Measurements from ENCODE around the gene GADD45A. TPM values are rescaled to one million over a fixed set of nuclear protein-coding genes. Genes with fewer than 3 reads are reported as not detected.

GADD45A gene
- total RNA-seq, 1 experiment from 2014 or later, result 58.6 TPM

DNA sequence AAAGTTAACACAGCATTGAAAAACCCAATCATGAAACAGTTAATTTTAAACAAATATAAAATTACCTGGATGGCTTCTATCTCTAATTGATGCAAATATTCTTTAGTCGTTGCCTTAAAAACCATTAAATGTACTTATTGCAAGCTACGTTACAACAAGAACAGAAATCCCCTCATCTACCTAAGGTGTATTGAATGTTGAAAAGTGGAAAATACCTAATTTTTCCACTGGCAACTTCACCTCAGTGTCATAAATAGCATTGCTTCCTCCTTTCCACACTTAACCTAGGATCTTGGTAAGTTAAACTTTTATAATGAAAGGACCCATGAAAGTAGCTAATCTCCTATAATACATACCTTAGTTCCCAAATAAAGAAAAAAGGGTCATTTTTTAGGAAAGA lies 5.4 kb downstream of the GADD45A start:
- no peak overlapping the region for H3K4me3 ChIP-seq (ENCODE audit: low read depth, low read length)
- no peaks in the 10 kb centered on the region for H3K27me3 ChIP-seq (replicated peaks; ENCODE audit: control insufficient read depth, insufficient read depth, low read length)
- DNase-seq, result no peak
- no TSS peak for BruUV-seq (replicated peaks)
- ChIA-PET CTCF (no interaction called here), POLR2A (no interaction called here)
- no peaks in the 10 kb centered on the region for H3K27me3 Mint-ChIP-seq (ENCODE audit: insufficient read depth, unreplicated experiment)
- H3K36me3 ChIP-seq (ENCODE audit: control insufficient read depth, insufficient read depth, low read length), result peaks cover 1% of the 10 kb centered on the region
- H3K9me3 Mint-ChIP-seq (ENCODE audit: unreplicated experiment), result no peaks in the 10 kb centered on the region
- no peak overlapping the region for H3K27ac Mint-ChIP-seq (ENCODE audit: unreplicated experiment)
- intact Hi-C loops (cut with micrococcal nuclease; ENCODE audit: unreplicated experiment), result no loop called here
- H3K9me3 ChIP-seq, result no peaks in the 10 kb centered on the region
- TF ChIP-seq, protein P1, sequence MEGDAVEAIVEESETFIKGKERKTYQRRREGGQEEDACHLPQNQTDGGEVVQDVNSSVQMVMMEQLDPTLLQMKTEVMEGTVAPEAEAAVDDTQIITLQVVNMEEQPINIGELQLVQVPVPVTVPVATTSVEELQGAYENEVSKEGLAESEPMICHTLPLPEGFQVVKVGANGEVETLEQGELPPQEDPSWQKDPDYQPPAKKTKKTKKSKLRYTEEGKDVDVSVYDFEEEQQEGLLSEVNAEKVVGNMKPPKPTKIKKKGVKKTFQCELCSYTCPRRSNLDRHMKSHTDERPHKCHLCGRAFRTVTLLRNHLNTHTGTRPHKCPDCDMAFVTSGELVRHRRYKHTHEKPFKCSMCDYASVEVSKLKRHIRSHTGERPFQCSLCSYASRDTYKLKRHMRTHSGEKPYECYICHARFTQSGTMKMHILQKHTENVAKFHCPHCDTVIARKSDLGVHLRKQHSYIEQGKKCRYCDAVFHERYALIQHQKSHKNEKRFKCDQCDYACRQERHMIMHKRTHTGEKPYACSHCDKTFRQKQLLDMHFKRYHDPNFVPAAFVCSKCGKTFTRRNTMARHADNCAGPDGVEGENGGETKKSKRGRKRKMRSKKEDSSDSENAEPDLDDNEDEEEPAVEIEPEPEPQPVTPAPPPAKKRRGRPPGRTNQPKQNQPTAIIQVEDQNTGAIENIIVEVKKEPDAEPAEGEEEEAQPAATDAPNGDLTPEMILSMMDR (IDR thresholded peaks at IDR 0.05; ENCODE audit: insufficient read depth in 1 of 2, low read depth in 1 of 2, low read length in 1 of 2, severe bottlenecking in 1 of 2, unreplicated experiment in 1 of 2), result no peak
- H3K36me3 Mint-ChIP-seq (ENCODE audit: insufficient read depth, unreplicated experiment), result peaks cover 39% of the 10 kb centered on the region
- H3K4me3 Mint-ChIP-seq (ENCODE audit: unreplicated experiment), result no peak overlapping the region
- peaks cover 19% of the 10 kb centered on the region for H3K4me1 Mint-ChIP-seq (ENCODE audit: low read depth, unreplicated experiment)
- peaks cover 30% of the 10 kb centered on the region for H3K4me1 ChIP-seq

DNA sequence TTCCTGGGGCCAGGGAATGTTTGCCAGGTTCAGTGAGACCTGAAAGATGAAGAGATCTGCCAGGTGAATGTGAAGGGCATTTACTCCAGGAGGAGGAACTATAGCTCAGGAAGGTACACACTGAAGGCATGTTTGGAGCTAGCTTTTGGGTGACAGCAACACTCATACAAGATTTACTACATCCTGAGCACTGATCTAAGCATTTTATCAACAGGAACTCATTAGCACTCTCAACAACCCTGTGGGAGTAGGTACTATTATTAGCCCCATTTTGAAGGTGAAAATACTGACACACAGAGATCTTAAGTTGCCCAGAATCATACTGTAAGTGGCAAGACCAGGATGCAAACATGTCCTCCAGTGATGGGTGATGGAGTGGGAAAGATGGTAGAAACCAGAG lies 6.7 kb downstream of the GADD45A start:
- Histone ChIP-seq H3K36me3 (ENCODE audit: control insufficient read depth, insufficient read depth, low read length) (peaks cover 1% of the 10 kb centered on the region), H3K4me1 (peaks cover 30% of the 10 kb centered on the region), H3K27me3 (replicated peaks; ENCODE audit: control insufficient read depth, insufficient read depth, low read length) (no peaks in the 10 kb centered on the region), H3K4me3 (ENCODE audit: low read depth, low read length) (no peak overlapping the region), H3K9me3 (no peaks in the 10 kb centered on the region)
- intact Hi-C loops (cut with micrococcal nuclease; ENCODE audit: unreplicated experiment), result no loop called here
- H3K9me3 Mint-ChIP-seq (ENCODE audit: unreplicated experiment), result no peaks in the 10 kb centered on the region
- TF ChIP-seq, protein P1 (IDR thresholded peaks at IDR 0.05; ENCODE audit: insufficient read depth in 1 of 2, low read depth in 1 of 2, low read length in 1 of 2, severe bottlenecking in 1 of 2, unreplicated experiment in 1 of 2), result no peak
- POLR2A ChIA-PET, result interaction anchor here (0.8 kb wide), 1 partner anchor 15 kb away, joined by 4 read pairs; no protein-coding TSS in a partner anchor
- CTCF ChIA-PET, result interaction anchor here (0.6 to 0.8 kb wide), 2 partner anchors 49 to 58 kb away, joined by 3 read pairs; no protein-coding TSS in a partner anchor
- H3K27me3 Mint-ChIP-seq (ENCODE audit: insufficient read depth, unreplicated experiment), result no peaks in the 10 kb centered on the region
- peaks cover 19% of the 10 kb centered on the region for H3K4me1 Mint-ChIP-seq (ENCODE audit: low read depth, unreplicated experiment)
- peaks cover 26% of the 10 kb centered on the region for H3K36me3 Mint-ChIP-seq (ENCODE audit: insufficient read depth, unreplicated experiment)
- no peak for DNase-seq
- no peak overlapping the region for H3K4me3 Mint-ChIP-seq (ENCODE audit: unreplicated experiment)
- no TSS peak for BruUV-seq (replicated peaks)
- H3K27ac Mint-ChIP-seq (ENCODE audit: unreplicated experiment), result no peak overlapping the region

GRCh38 chr1:67695963-67696362 lies 11.0 kb downstream of the GADD45A start:
- Mint-ChIP-seq H3K4me1 (ENCODE audit: low read depth, unreplicated experiment) (peaks cover 16% of the 10 kb centered on the region), H3K27me3 (ENCODE audit: insufficient read depth, unreplicated experiment) (no peaks in the 10 kb centered on the region), H3K4me3 (ENCODE audit: unreplicated experiment) (no peak overlapping the region), H3K27ac (ENCODE audit: unreplicated experiment) (no peak overlapping the region), H3K36me3 (ENCODE audit: insufficient read depth, unreplicated experiment) (peaks cover 5% of the 10 kb centered on the region), H3K9me3 (ENCODE audit: unreplicated experiment) (no peaks in the 10 kb centered on the region)
- H3K9me3 ChIP-seq, result no peaks in the 10 kb centered on the region
- ChIA-PET CTCF (no interaction called here), POLR2A (no interaction called here)
- BruUV-seq (replicated peaks), result no TSS peak
- H3K4me1 ChIP-seq, result peaks cover 12% of the 10 kb centered on the region
- no peaks in the 10 kb centered on the region for H3K36me3 ChIP-seq (ENCODE audit: control insufficient read depth, insufficient read depth, low read length)
- H3K4me3 ChIP-seq (ENCODE audit: low read depth, low read length), result no peak overlapping the region
- intact Hi-C loops (cut with micrococcal nuclease; ENCODE audit: unreplicated experiment), result no loop called here
- no peak for DNase-seq
- TF ChIP-seq, protein P1 (IDR thresholded peaks at IDR 0.05; ENCODE audit: insufficient read depth in 1 of 2, low read depth in 1 of 2, low read length in 1 of 2, severe bottlenecking in 1 of 2, unreplicated experiment in 1 of 2), result no peak
- no peaks in the 10 kb centered on the region for H3K27me3 ChIP-seq (replicated peaks; ENCODE audit: control insufficient read depth, insufficient read depth, low read length)

Data from Caco-2 (cell line).